SKM-1 treated with dmso at 0.1 percent for 144 hours (cell line): ENCODE data around the gene UBAP2L.
"Not testable (repeated sequence)": the region's sequence is repeated elsewhere in the genome, so short reads cannot be mapped to it uniquely, and the experiment has no call there.

Experiments
- DNase-seq: peaks from one replicate; lab custom pipeline; 2025; ENCODE audit not compliant: unreplicated experiment; lab: John Stamatoyannopoulos, UW

Gene UBAP2L

DNA sequence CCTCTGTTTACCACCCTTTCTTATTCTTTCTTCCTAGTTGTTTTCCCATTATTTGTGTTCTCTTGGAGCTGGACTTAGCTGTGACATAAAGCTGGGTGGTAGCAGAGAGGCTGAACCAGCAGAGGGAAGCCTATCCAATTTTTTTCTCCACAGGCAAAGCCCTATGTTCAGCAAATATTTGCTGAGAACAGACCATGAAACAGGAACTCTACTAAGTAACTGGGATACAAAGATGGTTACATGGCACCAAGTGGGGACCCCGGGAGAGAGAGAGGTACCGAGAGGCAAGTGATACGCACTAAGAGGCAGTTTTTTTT is 21.2 kb upstream of the UBAP2L start:
- no peak for DNase-seq

DNA sequence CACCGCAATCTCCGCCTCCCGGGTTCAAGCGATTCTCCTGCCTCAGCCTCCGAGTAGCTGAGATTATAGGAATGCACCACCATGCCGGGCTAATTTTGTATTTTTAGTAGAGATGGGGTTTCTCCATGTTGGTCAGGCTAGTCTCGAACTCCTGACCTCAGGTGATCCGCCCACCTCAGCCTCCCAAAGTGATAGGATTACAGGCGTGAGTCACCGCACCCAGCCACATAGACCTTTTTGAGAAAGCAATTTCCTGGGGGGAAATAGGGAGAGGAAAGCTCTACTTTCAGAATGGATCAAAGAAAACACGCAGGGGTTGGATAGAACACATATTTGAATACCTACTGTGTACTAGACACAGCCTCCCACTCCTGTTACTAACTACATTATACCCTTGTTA is 15.0 kb upstream of the UBAP2L start:
- DNase-seq, result not testable (repeated sequence)

DNA sequence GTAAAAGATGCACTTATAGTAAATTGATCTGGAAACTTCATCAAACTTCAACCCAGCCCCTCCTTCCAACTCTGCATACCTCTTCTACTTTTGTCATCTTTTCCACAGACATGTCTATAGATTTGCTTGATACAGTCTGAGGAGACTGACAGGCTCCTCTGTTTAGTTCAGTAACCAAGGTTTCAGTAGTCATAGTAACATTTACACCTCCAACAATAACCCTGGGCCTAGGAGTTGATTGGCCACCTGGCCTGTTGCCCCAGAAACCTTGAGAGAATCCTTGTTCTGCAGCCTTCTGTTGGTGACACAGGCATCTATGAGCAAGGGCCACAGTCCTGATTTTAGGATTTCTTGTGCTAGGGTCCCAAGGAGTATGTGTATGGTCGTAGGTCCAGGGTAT is 14.6 kb upstream of the UBAP2L start, which contains the start of gene CFAP141:
CFAP141 (minus strand) TSS at position 138 of the 400 bp plus-strand sequence; CDS start at position 112, 26 bp downstream.
- DNase-seq, result no peak

DNA sequence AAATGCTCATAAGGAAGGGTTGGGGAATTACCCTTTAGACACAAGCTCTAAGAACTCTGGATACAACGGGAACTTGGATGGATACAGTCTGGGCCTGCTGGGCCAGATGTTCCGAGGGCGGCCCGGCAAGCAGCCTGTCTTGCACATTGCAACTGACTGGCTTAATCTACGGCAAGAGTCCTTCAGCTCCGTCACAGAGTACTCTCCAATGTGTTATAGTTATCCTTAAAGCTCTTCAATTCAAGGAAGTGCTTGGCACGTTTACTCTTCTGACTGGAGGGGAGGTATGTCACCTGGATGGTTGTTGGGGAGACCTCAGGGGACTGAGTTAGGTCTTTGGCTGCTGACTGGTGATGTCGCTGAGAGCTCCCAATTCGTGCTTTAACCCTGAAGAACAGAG is 13.5 kb upstream of the UBAP2L start:
- no peak for DNase-seq

DNA sequence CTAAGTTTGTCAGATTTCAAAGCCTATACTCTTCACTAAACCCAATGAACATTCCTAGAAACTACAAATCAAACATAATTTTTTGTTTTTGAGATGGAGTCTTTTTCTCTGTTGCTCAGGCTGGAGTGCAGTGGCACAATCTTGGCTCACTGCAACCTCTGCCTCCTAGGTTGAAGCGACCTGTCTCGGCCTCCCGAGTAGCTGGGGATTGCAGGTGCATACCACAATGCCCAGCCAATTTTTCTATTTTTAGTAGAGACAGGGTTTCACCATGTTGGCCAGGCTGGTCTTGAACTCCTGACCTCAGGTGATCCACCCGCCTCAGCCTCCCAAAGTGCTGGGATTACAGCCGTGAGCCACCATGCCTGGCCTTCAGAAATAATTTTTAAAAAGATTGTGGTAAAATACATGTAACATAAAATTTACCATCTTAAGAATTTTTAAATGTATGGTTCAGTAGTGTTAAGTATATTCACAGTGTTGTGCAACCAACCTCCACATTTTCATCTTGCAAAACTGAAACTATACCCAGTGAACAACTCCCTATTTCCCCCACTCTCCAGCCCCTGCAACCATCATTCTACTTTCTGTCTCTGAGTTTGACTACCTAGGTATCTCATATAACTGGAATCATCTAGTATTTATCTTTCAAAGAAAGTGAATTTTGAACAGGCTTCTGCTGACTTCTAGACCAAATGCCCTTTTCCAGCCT is 11.9 kb upstream of the UBAP2L start:
- peak; percentile 27 for DNase-seq

DNA sequence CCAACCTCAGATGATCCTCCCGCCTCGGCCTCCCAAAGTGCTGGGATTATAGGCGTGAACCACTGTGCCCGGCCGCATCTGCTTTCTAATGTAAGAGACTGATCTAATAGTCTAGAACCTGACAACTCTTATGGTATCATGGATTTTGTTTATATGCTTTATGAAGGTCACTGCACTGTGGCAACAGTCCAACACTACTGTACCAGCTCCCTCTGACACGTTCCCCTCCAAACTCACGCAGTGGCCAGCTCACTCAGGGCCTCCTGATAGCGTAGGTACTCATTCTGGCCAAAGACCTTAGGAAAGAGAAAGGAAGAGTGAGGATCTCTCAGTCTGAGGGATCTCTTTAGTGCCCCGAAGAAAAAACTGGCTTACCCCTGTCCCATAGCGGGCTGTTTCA is 8.7 kb upstream of the UBAP2L start:
- no peak for DNase-seq

DNA sequence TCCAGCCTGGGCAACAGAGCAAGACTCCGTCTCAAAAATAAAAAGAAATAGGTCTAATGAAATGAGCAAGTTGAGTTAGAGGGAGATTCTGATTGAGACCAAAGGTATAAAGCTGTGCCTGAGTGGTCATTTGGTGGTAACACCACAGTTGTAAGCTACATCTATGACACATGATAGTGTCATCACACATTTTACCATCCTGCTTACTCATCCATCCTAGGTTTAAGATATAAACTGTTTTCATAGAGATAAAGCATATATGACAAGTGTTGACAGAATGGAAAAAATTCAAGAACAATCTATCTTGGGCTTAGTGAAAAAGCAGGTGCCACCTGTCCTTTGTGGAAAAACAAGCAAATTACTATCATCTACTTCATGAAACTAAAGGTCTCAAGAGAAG is 7.5 kb upstream of the UBAP2L start:
- no peak for DNase-seq

DNA sequence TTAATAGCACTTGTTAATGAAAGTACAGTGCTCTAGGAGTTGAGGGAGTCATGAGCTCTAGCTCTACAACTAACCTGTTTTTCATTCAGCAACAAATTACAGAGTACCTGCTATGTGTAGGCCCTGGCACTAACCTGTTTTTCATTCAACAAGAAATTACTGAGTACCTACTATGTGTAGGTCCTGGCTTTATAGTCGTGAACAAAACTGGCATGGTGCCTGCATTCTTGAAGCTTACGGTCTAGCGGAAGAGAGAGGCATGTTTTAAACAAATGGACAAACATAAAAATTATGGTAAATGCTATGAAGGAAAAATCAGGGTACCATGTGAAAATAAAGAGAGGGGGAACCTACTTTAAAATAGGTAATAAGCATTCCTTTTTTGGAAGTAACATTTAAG is 2.2 kb upstream of the UBAP2L start:
- no peak for DNase-seq

DNA sequence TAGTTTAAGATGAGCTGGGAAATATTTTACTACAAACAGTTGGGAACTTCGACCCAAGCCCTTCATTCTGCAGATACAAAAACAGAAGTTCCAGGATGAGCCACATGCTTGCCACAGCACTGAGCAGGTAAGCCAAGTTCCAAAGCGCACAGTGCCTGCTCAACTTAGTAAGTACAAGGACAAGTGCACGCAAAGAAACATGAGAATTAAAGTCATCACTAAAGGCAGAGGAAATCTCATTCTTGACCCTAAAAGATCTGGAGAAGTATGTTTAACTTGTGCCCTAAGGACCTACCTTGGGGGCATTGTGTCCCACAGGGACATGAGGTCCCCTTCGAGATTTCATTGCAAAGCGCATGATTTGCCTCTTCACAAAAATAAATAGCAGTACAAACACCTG is 1.2 kb upstream of the UBAP2L start:
- DNase-seq, result peak; percentile 54

DNA sequence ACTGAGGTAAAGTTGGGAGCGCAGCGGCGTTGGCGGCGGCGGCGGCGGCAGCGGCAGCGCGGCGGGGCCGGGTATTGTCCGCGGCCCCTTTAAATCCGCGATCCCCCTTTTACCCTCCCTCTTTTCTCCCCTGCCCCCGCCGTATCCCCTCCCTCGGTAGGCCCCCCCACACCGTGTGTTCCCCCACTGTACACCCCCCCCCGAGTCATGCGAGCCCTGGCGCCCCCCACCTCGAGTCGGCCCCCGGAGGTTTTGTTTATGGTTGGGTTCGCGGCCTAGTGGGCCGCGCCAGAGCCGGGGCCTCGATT is 169 bp downstream of the UBAP2L start:
- DNase-seq, result no peak

DNA sequence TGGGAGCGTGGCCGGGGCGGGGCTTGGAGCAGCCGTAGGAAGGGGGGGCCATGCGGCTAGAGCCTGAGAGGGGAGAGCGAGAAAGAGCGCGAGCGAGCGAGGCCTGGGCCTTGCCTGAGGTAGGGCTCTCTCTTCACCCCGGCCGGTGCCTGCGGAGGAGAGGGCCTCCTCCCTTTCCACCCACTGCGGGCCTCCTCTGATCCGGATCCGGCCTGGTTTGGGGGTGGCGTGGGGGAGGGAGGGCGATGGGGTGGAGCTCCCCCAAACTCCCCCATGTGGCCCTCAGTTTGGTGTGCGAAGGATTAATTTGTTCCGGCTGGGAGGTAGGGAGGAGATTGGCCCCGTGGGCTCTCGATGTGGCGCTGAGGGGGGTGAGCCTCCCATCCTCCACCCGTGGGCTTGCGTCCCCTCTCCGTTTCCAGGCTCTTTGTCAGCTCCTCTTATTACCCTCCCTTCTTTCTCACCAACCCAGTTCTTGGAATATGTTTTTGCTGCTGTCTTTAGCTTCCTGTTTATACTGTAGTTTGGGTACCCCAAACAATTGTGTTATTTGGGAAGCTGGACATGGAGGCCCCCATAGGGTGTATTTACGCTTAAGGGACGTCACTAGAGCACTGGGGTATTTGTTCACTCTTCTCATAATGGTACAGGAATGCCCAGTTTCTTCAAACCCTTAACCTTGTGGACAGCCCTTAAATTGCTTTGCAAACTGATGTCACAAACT is 685 bp downstream of the UBAP2L start:
- peak; percentile 65 for DNase-seq

DNA sequence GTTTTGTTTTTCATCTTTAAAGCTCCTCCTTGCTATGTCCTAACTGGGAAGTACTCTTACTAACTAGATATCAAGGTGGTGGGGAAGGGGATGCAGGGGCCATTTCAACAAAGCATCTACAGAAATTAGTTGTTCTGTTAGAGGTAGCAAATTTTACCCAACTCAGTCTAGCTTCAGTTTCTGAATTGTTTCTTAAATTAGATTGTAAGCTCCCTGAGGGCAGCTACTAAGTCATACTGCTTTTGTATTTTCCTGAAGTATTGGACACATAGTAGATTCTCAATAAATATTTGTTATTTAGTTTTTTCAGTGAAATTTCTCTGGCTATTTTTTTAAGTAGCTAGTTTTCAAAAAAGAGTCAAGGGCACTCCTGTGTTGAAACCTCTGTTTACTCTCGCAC is 1.8 kb downstream of the UBAP2L start:
- DNase-seq, result no peak

DNA sequence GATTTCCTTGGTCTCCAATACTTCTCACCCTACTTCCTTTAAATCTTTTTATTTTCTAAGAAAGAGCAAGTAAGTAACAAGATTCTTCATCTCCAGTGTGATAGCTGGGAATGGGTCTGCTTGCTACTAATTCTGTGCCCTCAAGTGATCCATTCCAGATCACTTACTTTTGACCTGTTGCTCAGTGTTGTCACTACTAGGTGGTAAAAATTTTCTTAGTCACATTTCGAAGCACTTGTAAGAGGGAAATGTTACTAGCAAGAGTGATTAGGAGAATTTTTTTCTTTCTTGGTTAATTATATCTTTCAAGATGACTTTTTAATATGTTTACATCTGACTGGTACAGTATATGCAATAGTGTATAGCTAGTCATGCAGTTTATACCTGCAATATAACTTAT is 2.2 kb downstream of the UBAP2L start:
- no peak for DNase-seq

DNA sequence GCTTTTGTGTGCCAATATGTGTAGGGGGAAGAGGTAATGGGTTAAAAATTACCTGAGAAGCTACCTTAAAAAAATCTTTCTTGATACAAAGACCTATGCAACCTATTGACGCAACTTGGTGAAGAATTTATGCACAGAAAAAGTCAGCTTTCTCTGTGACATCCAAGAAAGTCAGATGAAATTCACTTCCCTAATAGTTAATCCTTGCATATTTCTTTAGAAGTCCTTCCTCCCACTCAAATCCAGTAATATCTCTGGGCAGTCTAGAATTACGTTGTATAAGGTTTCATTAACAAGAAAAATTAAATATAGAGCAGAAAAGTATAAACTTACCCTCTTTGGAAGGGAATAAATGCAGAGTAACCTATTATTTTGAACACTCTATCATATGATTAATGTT is 2.9 kb downstream of the UBAP2L start:
- DNase-seq, result no peak

DNA sequence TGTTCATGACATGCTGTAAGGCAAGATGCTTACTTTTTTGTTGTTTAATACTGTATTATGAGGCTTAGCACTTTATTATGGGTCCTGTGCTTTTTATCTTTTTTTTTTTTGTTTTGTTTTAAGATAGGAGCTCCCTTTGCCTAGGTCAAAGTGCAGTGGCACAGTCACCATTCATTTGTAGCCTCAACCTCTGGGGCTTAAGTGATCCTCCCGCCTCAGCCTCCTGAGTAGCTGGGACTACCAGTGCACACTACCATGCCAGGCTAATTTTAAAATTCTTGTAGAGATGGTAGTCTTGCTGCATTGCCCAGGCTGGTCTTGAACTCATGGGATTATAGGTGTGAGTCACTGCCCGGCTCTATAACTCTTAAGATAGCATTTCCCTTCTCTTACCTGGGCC is 4.6 kb downstream of the UBAP2L start:
- DNase-seq, result no peak

DNA sequence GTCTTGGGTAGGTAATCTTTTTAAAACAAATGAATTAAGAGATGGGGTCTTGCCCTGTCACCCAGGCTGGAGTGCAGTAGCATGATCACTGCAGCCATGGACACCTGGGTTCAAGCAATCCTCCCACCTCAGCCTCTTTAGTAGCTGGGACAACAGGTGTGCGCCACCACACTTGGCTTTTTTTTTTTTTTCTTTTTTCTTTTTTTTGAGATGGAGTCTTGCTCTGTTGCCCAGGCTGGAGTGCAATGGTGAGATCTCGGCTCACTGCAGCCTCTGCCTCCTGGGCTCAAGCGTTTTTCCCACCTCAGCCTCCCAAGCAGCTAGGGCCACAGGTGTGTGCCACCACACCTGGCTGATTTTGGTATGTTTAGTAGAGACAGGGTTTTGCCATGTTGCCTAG is 10.4 kb downstream of the UBAP2L start:
- not testable (repeated sequence) for DNase-seq

DNA sequence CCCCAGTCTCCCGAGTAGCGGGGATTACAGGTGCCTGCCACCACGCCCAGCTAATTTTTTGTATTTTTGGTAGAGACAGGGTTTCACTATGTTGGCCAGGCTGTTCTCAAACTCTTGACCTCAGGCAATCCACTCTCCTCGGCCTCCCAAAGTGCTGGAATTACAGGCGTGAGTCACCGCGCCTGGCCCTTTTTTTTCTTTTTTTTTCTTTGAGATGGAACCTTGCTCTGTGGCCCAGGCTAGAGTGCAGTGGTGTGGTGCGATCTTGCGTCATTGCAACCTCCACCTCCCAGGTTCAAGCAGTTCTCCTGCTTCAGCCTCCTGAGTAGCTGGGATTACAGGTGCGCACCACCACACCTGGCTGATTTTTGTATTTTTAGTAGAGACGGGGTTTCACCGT is 12.4 kb downstream of the UBAP2L start:
- not testable (repeated sequence) for DNase-seq

DNA sequence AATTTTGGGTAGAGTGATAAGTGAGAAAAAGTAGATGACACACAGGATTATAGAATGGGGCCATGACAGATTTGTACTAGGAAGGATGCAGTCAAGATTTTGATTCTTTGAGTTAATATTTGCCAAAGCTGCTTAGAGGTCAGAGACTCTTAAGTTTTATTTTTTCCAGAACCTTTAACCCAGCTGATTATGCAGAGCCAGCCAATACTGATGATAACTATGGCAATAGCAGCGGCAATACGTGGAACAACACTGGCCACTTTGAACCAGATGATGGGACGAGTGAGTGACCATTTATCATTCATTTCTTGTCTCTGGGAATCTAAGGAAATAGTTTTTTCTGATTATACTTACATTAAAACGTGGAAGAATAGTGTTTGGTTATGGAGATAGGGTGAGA is 16.1 kb downstream of the UBAP2L start:
- DNase-seq, result no peak

DNA sequence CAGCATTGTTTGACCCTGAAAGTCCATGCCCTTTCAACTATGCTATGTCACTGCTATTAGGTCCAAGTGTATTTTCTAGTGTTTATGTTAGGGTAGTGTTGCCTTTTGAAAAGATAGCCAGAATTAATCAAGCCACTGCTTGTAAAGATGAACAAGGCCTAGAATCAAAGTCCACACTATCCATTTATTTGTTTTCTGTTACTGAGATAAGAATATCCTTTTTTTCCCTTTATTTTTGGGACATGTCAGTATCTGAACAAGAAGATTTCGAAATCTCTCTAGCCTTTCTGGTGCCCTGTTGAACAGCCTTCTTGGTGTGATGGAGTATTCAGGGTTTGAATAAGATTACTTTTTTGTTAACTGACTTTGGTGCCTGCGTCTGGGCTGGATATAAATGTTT is 16.7 kb downstream of the UBAP2L start:
- DNase-seq, result no peak

DNA sequence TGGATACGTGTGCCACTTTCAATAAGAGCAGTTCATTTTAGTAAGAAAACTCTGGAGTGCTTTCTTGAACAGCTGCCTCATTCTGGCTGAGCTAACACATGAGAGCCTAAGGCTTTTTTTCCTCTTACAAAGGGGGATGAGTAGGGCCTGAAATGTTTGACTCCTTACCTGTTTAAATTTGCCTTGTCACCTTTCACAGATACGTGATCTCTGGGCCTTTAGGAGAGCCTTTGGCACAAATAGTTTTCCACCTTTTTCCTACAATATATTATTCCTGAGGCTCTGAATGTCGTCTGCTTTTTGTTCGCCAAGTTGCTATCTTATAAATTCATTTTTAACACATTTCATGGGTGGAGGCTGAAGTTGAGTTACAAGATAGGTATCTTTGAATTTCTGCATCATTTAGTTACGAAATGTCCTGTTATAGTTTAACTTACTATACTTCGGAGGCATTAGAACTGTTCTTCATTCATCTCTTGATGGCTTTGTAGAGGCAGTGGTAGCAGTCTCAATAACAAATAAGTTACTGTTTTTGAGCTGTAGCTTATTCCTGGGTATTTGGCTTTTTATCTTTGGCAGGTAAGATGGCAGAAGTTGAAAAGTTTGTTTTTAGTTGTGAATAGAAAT is 17.2 kb downstream of the UBAP2L start:
- DNase-seq, result no peak

DNA sequence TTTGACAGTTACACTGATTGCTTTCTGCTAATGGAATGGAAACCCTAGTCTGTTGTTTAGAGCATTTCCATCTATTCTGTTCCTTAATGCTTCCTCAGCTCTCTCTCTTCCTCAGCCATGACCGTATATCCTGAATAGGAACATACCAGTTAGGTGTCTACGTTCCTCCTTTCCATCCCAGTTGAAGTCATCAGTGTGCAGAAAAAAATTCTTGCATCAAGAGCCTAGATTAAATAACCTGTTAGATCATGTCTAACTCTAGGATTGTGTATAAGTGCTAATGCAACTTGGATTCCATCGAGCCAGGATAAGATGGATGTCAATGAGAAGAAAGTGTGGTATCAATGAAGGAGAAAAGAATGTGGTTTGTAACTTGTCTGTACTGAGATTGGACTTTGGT is 18.7 kb downstream of the UBAP2L start:
- DNase-seq, result no peak

DNA sequence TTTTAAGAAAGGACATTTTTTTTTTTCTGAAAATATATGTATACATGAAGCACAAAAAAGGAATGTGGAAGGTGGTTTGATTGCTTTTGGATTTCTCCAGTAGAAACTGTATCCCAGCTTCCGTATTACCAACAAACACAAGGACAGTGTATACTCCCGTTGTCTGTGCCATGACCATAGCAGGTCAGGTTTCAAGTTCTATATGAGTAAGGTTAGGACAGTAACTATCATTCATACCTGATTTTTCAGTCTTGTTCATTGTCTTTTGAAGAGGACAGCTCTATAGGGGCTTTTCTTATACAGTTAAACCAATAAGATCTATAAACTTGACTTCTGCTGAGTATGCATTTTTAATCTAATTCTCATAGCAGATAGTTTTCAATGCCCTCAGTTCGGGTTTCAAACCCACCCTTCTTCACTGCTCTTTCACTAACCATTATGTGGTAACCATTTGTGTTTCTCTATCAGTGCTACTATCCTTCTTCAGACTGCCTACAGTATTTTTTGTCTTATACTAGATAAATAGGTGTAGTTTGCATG is 19.6 kb downstream of the UBAP2L start:
- DNase-seq, result no peak
